AG04449 (cell line): ENCODE measurements around the gene CDC14A.
A peak's percentile ranks its signal among the peaks of the same experiment; 100 is the strongest.

ENCODE experiments used
- CTCF ChIA-PET: fragments of 350-600 bp; formaldehyde crosslinking; extraction: SDS; loops from one replicate; lab custom pipeline; 2021; ENCODE audit warnings: antibody characterized with exemption; lab: Yijun Ruan, JAX
- POLR2A ChIA-PET: fragments of 400-600, 350-600 bp; formaldehyde crosslinking; extraction: SDS; loops from one replicate; lab custom pipeline; 2020; ENCODE audit warnings: antibody characterized with exemption, inconsistent platforms; lab: Yijun Ruan, JAX
- DNase-seq: peaks from one replicate; pipeline ENCODE4 v3.0.0-alpha.2; 2010; ENCODE audit warnings: low read depth, low spot score
- H3K4me3 ChIP-seq: 2 replicates; pipeline ENCODE4 v1.5.1; 2011; ENCODE audit warnings: low read depth, mild to moderate bottlenecking, control low read depth, low read length
- CTCF ChIP-seq: IDR thresholded peaks from one replicate; pipeline ENCODE4 v1.5.1; 2011; ENCODE audit warnings: mild to moderate bottlenecking, moderate library complexity, low read length, control low read depth, inconsistent platforms; ENCODE audit not compliant: insufficient read depth; ENCODE audit errors: missing control alignments

Gene CDC14A

GRCh38 chr1:100344774-100345173 is 7.5 kb upstream of the CDC14A start:
- H3K4me3 ChIP-seq: no peak overlapping the region
- DNase-seq: no peak
- no peak for TF ChIP-seq CTCF
- CTCF ChIA-PET: interaction anchor here (1.0 kb wide), 1 partner anchor 114 kb away, joined by 4 read pairs; no protein-coding TSS in a partner anchor
- POLR2A ChIA-PET: no interaction called here

- CTCF ChIA-PET: no interaction called here
- H3K4me3 ChIP-seq: no peak overlapping the region
- POLR2A ChIA-PET: no interaction called here
- TF ChIP-seq CTCF: no peak
- no peak for DNase-seq
Observed at GRCh38 chr1:100346387-100346786, 5.9 kb upstream of the CDC14A start.

GRCh38 chr1:100347009-100347966 is 5.0 kb upstream of the CDC14A start:
- DNase-seq: no peak
- POLR2A ChIA-PET: no interaction called here
- no peak for TF ChIP-seq CTCF
- CTCF ChIA-PET: interaction anchor here (1.3 kb wide), 1 partner anchor 10 kb away, joined by 7 read pairs; no protein-coding TSS in a partner anchor
- H3K4me3 ChIP-seq: no peak overlapping the region

- no peak overlapping the region for H3K4me3 ChIP-seq
- no peak for TF ChIP-seq CTCF
- DNase-seq: no peak
- POLR2A ChIA-PET: no interaction called here
- CTCF ChIA-PET: no interaction called here
Observed at GRCh38 chr1:100348549-100349144, 3.7 kb upstream of the CDC14A start.

- DNase-seq: no peak
- ChIA-PET CTCF (interaction anchor here (0.8 kb wide), 1 partner anchor 11 kb away, joined by 3 read pairs; no protein-coding TSS in a partner anchor), POLR2A (no interaction called here)
- H3K4me3 ChIP-seq: no peak overlapping the region
- TF ChIP-seq CTCF: no peak
Observed at GRCh38 chr1:100349246-100349645, 3.1 kb upstream of the CDC14A start.

GRCh38 chr1:100350787-100351094 is 1.6 kb upstream of the CDC14A start:
- ChIA-PET CTCF (interaction anchor here (2.6 kb wide), 1 partner anchor 86 kb away, joined by 8 read pairs; the partner anchor contains the start of gene RTCA), POLR2A (no interaction called here)
- peak overlapping the region; percentile 85 for H3K4me3 ChIP-seq
- TF ChIP-seq CTCF: no peak
- no peak for DNase-seq
